RWPE1 (cell line): Measurements from ENCODE around the gene SMURF2.
A peak's percentile ranks its signal among the peaks of the same experiment; 100 is the strongest.

Source experiments
- CTCF ChIA-PET: fragments of 350-600 bp; sonication (Branson Sonifier 250); formaldehyde crosslinking; extraction: SDS; loops from one replicate; lab custom pipeline; 2021; lab: Yijun Ruan, JAX
- POLR2A ChIA-PET: fragments of 400-600 bp; formaldehyde crosslinking; extraction: SDS; loops from one replicate; lab custom pipeline; 2020; ENCODE audit warnings: antibody characterized with exemption; ENCODE audit not compliant: low non-redundant PET; lab: Yijun Ruan, JAX
- DNase-seq: peaks from one replicate; pipeline ENCODE4 v3.0.0; 2012; ENCODE audit warnings: low spot score
- H3K27ac ChIP-seq: fragments of 450-650 bp; 2 replicates; pipeline ENCODE4 v1.5.1; 2017
- TF ChIP-seq, protein P1 (sequence below): fragments of 450-650 bp; conservative IDR thresholded peaks from 2 replicates; pipeline ENCODE4 v1.5.1; 2017; ENCODE audit warnings: low read depth, mild to moderate bottlenecking

SMURF2 gene

DNA sequence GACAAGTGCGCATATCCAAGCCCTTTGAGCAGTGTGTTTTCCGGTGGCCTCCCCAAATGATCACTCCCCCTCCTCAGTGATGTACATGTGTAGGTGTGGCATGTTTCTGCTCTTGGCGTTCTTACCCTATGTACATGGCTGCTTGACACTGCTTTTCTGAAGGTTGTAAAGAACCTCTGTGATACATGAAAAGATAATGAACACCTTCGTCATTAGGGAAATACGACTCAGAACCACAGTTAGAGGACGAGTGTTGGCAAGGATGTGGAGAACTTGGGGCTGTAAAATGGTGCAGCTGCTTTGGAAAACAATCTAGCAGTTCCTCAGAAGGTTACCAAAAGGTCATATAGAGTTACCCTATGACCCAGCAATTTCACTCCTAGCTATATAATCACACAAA is 126.8 kb downstream of the SMURF2 start:
- DNase-seq, result no peak
- ChIA-PET POLR2A (no interaction called here), CTCF (no interaction called here)
- H3K27ac ChIP-seq, result no peak overlapping the region
- TF ChIP-seq, protein P1, sequence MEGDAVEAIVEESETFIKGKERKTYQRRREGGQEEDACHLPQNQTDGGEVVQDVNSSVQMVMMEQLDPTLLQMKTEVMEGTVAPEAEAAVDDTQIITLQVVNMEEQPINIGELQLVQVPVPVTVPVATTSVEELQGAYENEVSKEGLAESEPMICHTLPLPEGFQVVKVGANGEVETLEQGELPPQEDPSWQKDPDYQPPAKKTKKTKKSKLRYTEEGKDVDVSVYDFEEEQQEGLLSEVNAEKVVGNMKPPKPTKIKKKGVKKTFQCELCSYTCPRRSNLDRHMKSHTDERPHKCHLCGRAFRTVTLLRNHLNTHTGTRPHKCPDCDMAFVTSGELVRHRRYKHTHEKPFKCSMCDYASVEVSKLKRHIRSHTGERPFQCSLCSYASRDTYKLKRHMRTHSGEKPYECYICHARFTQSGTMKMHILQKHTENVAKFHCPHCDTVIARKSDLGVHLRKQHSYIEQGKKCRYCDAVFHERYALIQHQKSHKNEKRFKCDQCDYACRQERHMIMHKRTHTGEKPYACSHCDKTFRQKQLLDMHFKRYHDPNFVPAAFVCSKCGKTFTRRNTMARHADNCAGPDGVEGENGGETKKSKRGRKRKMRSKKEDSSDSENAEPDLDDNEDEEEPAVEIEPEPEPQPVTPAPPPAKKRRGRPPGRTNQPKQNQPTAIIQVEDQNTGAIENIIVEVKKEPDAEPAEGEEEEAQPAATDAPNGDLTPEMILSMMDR, result no peak

DNA sequence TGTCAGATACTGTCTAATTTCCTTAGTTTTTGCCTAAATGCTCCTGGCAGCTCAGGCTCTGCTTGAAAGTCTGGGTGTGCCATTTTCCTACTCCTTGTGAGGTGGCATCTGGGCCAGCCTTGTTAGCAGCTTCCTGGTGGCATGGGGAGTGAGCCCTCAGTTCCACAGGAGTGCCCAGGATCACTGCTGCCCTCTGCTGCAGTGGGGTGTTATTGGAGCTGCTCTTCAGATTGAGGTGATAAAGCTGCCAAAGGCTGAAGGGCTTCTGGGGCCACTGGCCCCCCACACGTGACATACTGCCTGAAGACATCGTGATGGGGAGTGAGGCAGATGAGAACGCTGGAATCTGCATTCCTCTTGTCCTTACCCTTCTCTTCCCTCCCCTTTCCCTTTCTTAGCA is 127.9 kb downstream of the SMURF2 start:
- ChIA-PET POLR2A (no interaction called here), CTCF (interaction anchor here (0.6 kb wide), 4 partner anchors 21 to 68 kb away, joined by 3 read pairs; no protein-coding TSS in a partner anchor)
- 0 out of 2 replicates have a peak overlapping the region, but pooled peaks have one; percentile 21 for H3K27ac ChIP-seq
- TF ChIP-seq, protein P1, result no peak
- no peak for DNase-seq

DNA sequence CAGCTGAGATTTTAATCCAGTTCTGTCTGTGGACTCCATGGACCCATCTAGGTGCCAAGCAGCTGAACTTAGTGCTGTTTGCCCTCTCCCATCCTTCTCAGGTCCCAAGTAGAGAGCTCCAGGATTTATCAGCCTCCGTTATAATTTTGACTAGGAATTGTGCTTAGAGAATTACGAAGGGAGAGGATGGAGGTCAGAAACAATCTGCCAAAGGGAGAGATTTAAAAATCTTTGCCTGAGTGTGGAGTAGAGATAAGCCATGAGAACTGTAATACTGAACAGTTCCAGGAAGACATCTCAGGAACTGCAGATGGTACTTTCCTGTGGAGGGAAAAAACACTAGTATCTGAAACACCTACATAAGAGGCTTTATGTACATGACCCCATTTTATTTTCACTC is 128.3 kb downstream of the SMURF2 start:
- 0 out of 2 replicates have a peak overlapping the region, but pooled peaks have one; percentile 21 for H3K27ac ChIP-seq
- POLR2A ChIA-PET, result no interaction called here
- CTCF ChIA-PET, result interaction anchor here (0.6 to 0.8 kb wide), 5 partner anchors 10 to 69 kb away, joined by 3 to 5 read pairs (median 3); no protein-coding TSS in a partner anchor
- no peak for DNase-seq
- TF ChIP-seq, protein P1, result no peak

DNA sequence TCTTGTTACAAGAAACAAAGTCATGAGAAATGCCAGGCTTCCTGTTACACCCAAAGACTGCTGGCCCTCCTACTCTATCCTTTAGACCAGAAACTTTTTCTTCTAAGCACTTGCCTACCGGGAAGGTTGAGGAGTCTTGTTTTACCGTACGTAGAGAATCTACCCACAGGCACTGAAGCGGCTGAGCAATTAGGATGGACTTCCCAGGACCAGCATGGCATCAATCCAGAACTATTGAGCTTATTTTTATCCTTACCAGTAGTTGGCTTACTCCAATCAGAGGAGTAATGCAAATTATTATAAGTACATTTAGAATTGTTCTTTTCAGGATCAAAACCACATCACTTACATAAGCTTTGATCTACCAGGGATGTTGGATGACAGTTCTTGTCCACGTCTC is 129.7 kb downstream of the SMURF2 start:
- TF ChIP-seq, protein P1, result no peak
- CTCF ChIA-PET, result no interaction called here
- H3K27ac ChIP-seq, result no peak overlapping the region
- POLR2A ChIA-PET, result interaction anchor here (0.5 kb wide), 1 partner anchor 13 kb away, joined by 3 read pairs; no protein-coding TSS in a partner anchor
- no peak for DNase-seq

- POLR2A ChIA-PET, result no interaction called here
- CTCF ChIA-PET, result interaction anchor here (0.6 kb wide), 1 partner anchor 50 kb away, joined by 3 read pairs; no protein-coding TSS in a partner anchor
These were observed 130.1 kb downstream of the SMURF2 start for GRCh38 chr17:64531955-64532371.

GRCh38 chr17:64529221-64529620 is 132.9 kb downstream of the SMURF2 start:
- TF ChIP-seq, protein P1, result no peak
- H3K27ac ChIP-seq, result no peak overlapping the region
- no peak for DNase-seq
- ChIA-PET POLR2A (no interaction called here), CTCF (interaction anchor here (0.7 kb wide), 1 partner anchor 1004 kb away, joined by 4 read pairs; no protein-coding TSS in a partner anchor)

More at GRCh38 chr17:64531955-64532371, 130.1 kb downstream of the SMURF2 start:
- no peak overlapping the region for H3K27ac ChIP-seq
- DNase-seq, result no peak
- TF ChIP-seq, protein P1, result no peak
